ENCODE data around the gene ZNF627.

DNA sequence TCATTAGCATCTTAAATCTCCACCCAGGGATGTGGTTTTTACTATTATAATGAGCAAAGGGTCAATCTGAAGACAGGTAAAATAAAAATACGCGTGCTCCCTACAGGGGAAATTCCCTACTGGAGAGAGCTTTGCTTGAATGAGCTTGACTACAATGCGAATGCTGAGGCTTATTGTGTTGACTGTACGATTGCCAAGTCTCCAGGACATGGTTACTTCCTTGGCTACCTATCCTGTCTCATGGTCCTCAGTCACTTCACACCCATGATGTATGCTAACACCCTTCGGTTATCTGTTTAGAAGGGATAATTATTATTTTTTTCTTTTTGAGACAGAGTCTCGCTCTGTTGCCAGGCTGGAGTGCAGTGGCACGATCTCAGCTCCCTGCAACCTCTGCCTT lies 61.7 kb downstream of the ZNF627 start:
- TF ChIP-seq CTCF (IDR thresholded peaks at IDR 0.05), result no peak
- TF ChIP-seq POLR2A (IDR thresholded peaks at IDR 0.05), result no peak
